ENCODE data around the gene SCD. TPM values are rescaled to one million over a fixed set of nuclear protein-coding genes. Genes with fewer than 3 reads are reported as not detected.

Gene SCD
- total RNA-seq, 1 donor from 2014 or later: 428 TPM

- no peaks in the 10 kb centered on the region for H3K9me3 ChIP-seq (ENCODE audit: insufficient read depth, low read depth, low read length)
- H3K27me3 ChIP-seq (ENCODE audit: insufficient read depth, low read length): no peaks in the 10 kb centered on the region
- no peak overlapping the region for H3K4me2 ChIP-seq (ENCODE audit: low read length)
- no peak overlapping the region for H3K9ac ChIP-seq (ENCODE audit: low read length)
- H2AFZ ChIP-seq (ENCODE audit: low read depth, low read length): no peak overlapping the region
- Mint-ChIP-seq H3K36me3 (ENCODE audit: low read depth, unreplicated experiment) (peaks cover 18% of the 10 kb centered on the region), H3K27me3 (ENCODE audit: low read depth, unreplicated experiment) (no peaks in the 10 kb centered on the region), H3K27ac (ENCODE audit: unreplicated experiment) (no peak overlapping the region), H3K4me3 (ENCODE audit: unreplicated experiment) (no peak overlapping the region), H3K9me3 (ENCODE audit: unreplicated experiment) (peaks cover 6% of the 10 kb centered on the region), H3K4me1 (ENCODE audit: low read depth, unreplicated experiment) (no peaks in the 10 kb centered on the region)
- H3K79me2 ChIP-seq (ENCODE audit: insufficient read depth, low read length): no peaks in the 10 kb centered on the region
- H3K36me3 ChIP-seq (ENCODE audit: insufficient read depth, low read length): no peaks in the 10 kb centered on the region
- no peak overlapping the region for H3K4me3 ChIP-seq (ENCODE audit: insufficient read depth, low read depth, low read length)
- TF ChIP-seq EZH2 (IDR thresholded peaks at IDR 0.05; ENCODE audit: insufficient read depth, low read length): no peak
- TF ChIP-seq CTCF (IDR thresholded peaks at IDR 0.05; ENCODE audit: insufficient read depth, low read depth, low read length): no peak
- DNase-seq (ENCODE audit: low read depth): no peak
- H4K20me1 ChIP-seq (ENCODE audit: insufficient read depth, low read length): no peaks in the 10 kb centered on the region
- H3K27ac ChIP-seq (ENCODE audit: low read depth, low read length): no peak overlapping the region
- FAIRE-seq: no peak
- no peaks in the 10 kb centered on the region for H3K4me1 ChIP-seq (ENCODE audit: insufficient read depth, low read length)
Observed at GRCh38 chr10:100383251-100383650, 36.2 kb downstream of the SCD start.

GRCh38 chr10:100391163-100392002 lies 44.4 kb downstream of the SCD start:
- Histone ChIP-seq H2AFZ (ENCODE audit: low read depth, low read length) (no peak overlapping the region), H4K20me1 (ENCODE audit: insufficient read depth, low read length) (no peaks in the 10 kb centered on the region), H3K9me3 (ENCODE audit: insufficient read depth, low read depth, low read length) (no peaks in the 10 kb centered on the region), H3K4me2 (ENCODE audit: low read length) (no peak overlapping the region), H3K9ac (ENCODE audit: low read length) (no peak overlapping the region), H3K27ac (ENCODE audit: low read depth, low read length) (no peak overlapping the region), H3K4me3 (ENCODE audit: insufficient read depth, low read depth, low read length) (no peak overlapping the region), H3K36me3 (ENCODE audit: insufficient read depth, low read length) (no peaks in the 10 kb centered on the region), H3K4me1 (ENCODE audit: insufficient read depth, low read length) (no peaks in the 10 kb centered on the region), H3K27me3 (ENCODE audit: insufficient read depth, low read length) (peaks cover 3% of the 10 kb centered on the region), H3K79me2 (ENCODE audit: insufficient read depth, low read length) (no peaks in the 10 kb centered on the region)
- peaks cover 2% of the 10 kb centered on the region for H3K4me1 Mint-ChIP-seq (ENCODE audit: low read depth, unreplicated experiment)
- H3K36me3 Mint-ChIP-seq (ENCODE audit: low read depth, unreplicated experiment): peaks cover 6% of the 10 kb centered on the region
- DNase-seq (ENCODE audit: low read depth) (no peak), FAIRE-seq (no peak)
- no peaks in the 10 kb centered on the region for H3K27me3 Mint-ChIP-seq (ENCODE audit: low read depth, unreplicated experiment)
- no peaks in the 10 kb centered on the region for H3K9me3 Mint-ChIP-seq (ENCODE audit: unreplicated experiment)
- no peak overlapping the region for H3K4me3 Mint-ChIP-seq (ENCODE audit: unreplicated experiment)
- H3K27ac Mint-ChIP-seq (ENCODE audit: unreplicated experiment): no peak overlapping the region
- TF ChIP-seq CTCF (IDR thresholded peaks at IDR 0.05; ENCODE audit: insufficient read depth, low read depth, low read length) (no peak), EZH2 (IDR thresholded peaks at IDR 0.05; ENCODE audit: insufficient read depth, low read length) (no peak)

GRCh38 chr10:100392686-100393003 lies 45.6 kb downstream of the SCD start:
- Histone ChIP-seq H3K36me3 (ENCODE audit: insufficient read depth, low read length) (no peaks in the 10 kb centered on the region), H4K20me1 (ENCODE audit: insufficient read depth, low read length) (no peaks in the 10 kb centered on the region), H3K4me2 (ENCODE audit: low read length) (no peak overlapping the region), H3K27me3 (ENCODE audit: insufficient read depth, low read length) (peaks cover 3% of the 10 kb centered on the region), H3K9ac (ENCODE audit: low read length) (no peak overlapping the region), H3K9me3 (ENCODE audit: insufficient read depth, low read depth, low read length) (no peaks in the 10 kb centered on the region), H2AFZ (ENCODE audit: low read depth, low read length) (no peak overlapping the region), H3K4me1 (ENCODE audit: insufficient read depth, low read length) (no peaks in the 10 kb centered on the region), H3K79me2 (ENCODE audit: insufficient read depth, low read length) (no peaks in the 10 kb centered on the region), H3K27ac (ENCODE audit: low read depth, low read length) (no peak overlapping the region), H3K4me3 (ENCODE audit: insufficient read depth, low read depth, low read length) (no peak overlapping the region)
- no peak overlapping the region for H3K4me3 Mint-ChIP-seq (ENCODE audit: unreplicated experiment)
- no peaks in the 10 kb centered on the region for H3K27me3 Mint-ChIP-seq (ENCODE audit: low read depth, unreplicated experiment)
- DNase-seq (ENCODE audit: low read depth) (no peak), FAIRE-seq (no peak)
- TF ChIP-seq CTCF (IDR thresholded peaks at IDR 0.05; ENCODE audit: insufficient read depth, low read depth, low read length) (no peak), EZH2 (IDR thresholded peaks at IDR 0.05; ENCODE audit: insufficient read depth, low read length) (no peak)
- peaks cover 2% of the 10 kb centered on the region for H3K4me1 Mint-ChIP-seq (ENCODE audit: low read depth, unreplicated experiment)
- no peaks in the 10 kb centered on the region for H3K9me3 Mint-ChIP-seq (ENCODE audit: unreplicated experiment)
- H3K27ac Mint-ChIP-seq (ENCODE audit: unreplicated experiment): no peak overlapping the region
- peaks cover 4% of the 10 kb centered on the region for H3K36me3 Mint-ChIP-seq (ENCODE audit: low read depth, unreplicated experiment)
